Measurements from ENCODE around the gene WWOX.
A peak's percentile ranks its signal among the peaks of the same experiment; 100 is the strongest.

WWOX gene

GRCh38 chr16:78125112-78125844 lies 25.8 kb downstream of the WWOX start (continued):
- no peak for TF ChIP-seq PPARA (CRISPR knock-in tag; IDR thresholded peaks at IDR 0.05; ENCODE audit: borderline replicate concordance)
- TF ChIP-seq ZC3H10 (CRISPR knock-in tag; IDR thresholded peaks at IDR 0.05): no peak

GRCh38 chr16:78126662-78127061 lies 27.2 kb downstream of the WWOX start:
- ATAC-seq: no peak
- no peak for TF ChIP-seq BACH2 (CRISPR knock-in tag; IDR thresholded peaks at IDR 0.05; ENCODE audit: borderline replicate concordance)

DNA sequence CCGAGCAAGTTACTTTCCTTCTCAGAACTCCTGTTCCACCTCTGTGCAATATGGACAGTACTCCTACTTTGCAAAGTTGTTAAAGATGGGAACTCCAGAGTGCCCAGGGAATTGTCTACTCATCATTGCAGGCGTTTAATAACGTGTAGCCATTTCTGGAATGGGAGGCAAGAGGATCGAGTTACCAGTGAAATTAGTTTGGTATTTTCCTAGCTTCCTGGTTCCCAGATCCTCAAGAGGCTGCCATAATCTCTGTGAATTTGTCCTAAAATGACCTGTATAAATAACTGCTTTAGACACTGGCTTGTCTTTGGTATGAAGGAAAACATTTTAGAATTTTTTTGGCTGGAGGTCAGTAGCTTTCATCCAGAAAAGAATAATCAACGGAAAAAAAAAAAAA lies 27.7 kb downstream of the WWOX start:
- TF ChIP-seq ZFP3 (CRISPR knock-in tag; IDR thresholded peaks at IDR 0.05) (no peak), RARB (CRISPR knock-in tag; IDR thresholded peaks at IDR 0.05) (no peak), ARNTL (CRISPR knock-in tag; IDR thresholded peaks at IDR 0.05; ENCODE audit: borderline replicate concordance, low read depth) (no peak), POU6F1 (CRISPR knock-in tag; IDR thresholded peaks at IDR 0.05; ENCODE audit: borderline replicate concordance, low read depth) (no peak)
- ATAC-seq: peak; percentile 82

DNA sequence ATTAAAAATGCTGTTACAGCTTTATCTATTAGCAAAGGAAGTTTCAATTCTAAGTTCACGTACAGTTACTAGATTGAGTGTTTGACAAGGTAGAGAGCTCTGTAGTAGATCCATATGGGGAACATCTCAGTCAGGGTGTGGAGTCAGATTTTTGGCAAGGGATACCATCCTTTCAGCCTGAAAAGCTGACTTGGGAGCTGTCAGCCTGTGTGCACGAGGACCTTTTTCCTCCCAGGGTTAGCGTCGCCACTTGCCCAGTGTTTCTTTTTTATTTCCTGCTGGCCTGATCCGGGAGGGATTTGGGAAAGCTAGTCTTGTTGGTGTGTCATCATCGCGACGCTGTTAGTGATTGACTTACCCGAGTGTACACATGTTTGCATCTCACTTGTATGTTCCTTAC lies 29.5 kb downstream of the WWOX start:
- ATAC-seq: no peak
- TF ChIP-seq TSHZ2 (CRISPR knock-in tag; IDR thresholded peaks at IDR 0.05) (no peak), GLIS3 (CRISPR knock-in tag; IDR thresholded peaks at IDR 0.05) (no peak), TCF4 (CRISPR knock-in tag; IDR thresholded peaks at IDR 0.05; ENCODE audit: borderline replicate concordance) (no peak), ARNTL (CRISPR knock-in tag; IDR thresholded peaks at IDR 0.05; ENCODE audit: borderline replicate concordance, low read depth) (no peak), ZFP30 (CRISPR knock-in tag; IDR thresholded peaks at IDR 0.05) (no peak), ZNF565 (CRISPR knock-in tag; conservative IDR thresholded peaks at IDR 0.05; ENCODE audit: low read depth) (no peak), ISL1 (CRISPR knock-in tag; IDR thresholded peaks at IDR 0.05) (no peak), POU6F1 (CRISPR knock-in tag; IDR thresholded peaks at IDR 0.05; ENCODE audit: borderline replicate concordance, low read depth) (no peak), CREB5 (CRISPR knock-in tag; IDR thresholded peaks at IDR 0.05; ENCODE audit: low read depth) (no peak)

DNA sequence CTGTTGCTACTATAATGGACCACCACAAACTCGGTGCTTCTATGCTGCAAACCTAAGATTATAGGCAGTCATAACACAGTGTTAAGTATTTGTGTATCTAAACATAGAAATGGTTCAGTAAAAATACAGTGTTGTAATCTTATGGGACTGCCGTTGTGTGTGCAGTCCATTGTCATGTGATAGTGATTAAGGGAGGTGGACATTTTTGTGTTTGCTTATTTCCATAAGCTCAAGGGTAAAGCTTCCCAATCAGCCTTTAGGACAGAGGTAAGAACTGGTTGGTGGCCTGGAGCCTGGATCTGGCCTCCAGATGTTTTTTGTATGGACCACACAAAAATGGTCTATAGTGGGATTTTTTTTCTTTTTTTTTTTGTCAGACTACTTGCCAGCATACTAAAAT lies 29.9 kb downstream of the WWOX start:
- TF ChIP-seq ZNF565 (CRISPR knock-in tag; conservative IDR thresholded peaks at IDR 0.05; ENCODE audit: low read depth): no peak
- TF ChIP-seq ZNF70 (CRISPR knock-in tag; IDR thresholded peaks at IDR 0.05): no peak
- TF ChIP-seq ESRRG (CRISPR knock-in tag; IDR thresholded peaks at IDR 0.05): no peak
- TF ChIP-seq BACH2 (CRISPR knock-in tag; IDR thresholded peaks at IDR 0.05; ENCODE audit: borderline replicate concordance): no peak
- no peak for TF ChIP-seq ZC3H10 (CRISPR knock-in tag; IDR thresholded peaks at IDR 0.05)
- no peak for TF ChIP-seq TOX (CRISPR knock-in tag; IDR thresholded peaks at IDR 0.05; ENCODE audit: borderline replicate concordance)
- no peak for TF ChIP-seq CREB5 (CRISPR knock-in tag; IDR thresholded peaks at IDR 0.05; ENCODE audit: low read depth)
- no peak for TF ChIP-seq OSR1 (CRISPR knock-in tag; IDR thresholded peaks at IDR 0.05)
- no peak for TF ChIP-seq ARNTL (CRISPR knock-in tag; IDR thresholded peaks at IDR 0.05; ENCODE audit: borderline replicate concordance, low read depth)

More for the DNA sequence above, 29.9 kb downstream of the WWOX start:
- ATAC-seq: no peak

All from SK-N-SH treated with all-trans-retinoic acid at 6 μM for 48 hours (cell line).